ENCODE data around the gene SHLD3. TPM values are rescaled to one million over a fixed set of nuclear protein-coding genes. Genes with fewer than 3 reads are reported as not detected.

The SHLD3 gene
- total RNA-seq, 1 donor from 2014 or later, result 3.8 TPM

DNA sequence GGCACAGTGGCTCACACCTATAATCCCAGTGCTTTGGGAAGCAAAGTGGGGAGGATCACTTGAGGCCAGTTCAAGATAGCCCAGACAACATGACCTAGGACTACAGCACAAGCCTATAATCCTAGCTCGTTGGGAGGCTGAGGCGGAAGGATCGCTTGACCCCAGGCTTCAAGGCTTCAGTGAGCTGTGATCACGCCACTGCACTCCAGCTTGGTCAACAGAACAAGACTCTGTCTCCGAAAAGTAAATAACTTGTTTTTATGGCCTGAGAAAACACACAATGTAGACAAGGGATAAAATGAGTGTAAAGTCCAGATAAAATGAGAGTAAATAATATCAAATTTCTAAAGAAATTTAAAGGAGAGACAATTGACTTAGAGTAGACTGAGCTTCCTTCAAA, 26.3 kb downstream of the SHLD3 start:
- no peak overlapping the region for H3K27ac Mint-ChIP-seq (ENCODE audit: unreplicated experiment)
- TF ChIP-seq, protein P1, sequence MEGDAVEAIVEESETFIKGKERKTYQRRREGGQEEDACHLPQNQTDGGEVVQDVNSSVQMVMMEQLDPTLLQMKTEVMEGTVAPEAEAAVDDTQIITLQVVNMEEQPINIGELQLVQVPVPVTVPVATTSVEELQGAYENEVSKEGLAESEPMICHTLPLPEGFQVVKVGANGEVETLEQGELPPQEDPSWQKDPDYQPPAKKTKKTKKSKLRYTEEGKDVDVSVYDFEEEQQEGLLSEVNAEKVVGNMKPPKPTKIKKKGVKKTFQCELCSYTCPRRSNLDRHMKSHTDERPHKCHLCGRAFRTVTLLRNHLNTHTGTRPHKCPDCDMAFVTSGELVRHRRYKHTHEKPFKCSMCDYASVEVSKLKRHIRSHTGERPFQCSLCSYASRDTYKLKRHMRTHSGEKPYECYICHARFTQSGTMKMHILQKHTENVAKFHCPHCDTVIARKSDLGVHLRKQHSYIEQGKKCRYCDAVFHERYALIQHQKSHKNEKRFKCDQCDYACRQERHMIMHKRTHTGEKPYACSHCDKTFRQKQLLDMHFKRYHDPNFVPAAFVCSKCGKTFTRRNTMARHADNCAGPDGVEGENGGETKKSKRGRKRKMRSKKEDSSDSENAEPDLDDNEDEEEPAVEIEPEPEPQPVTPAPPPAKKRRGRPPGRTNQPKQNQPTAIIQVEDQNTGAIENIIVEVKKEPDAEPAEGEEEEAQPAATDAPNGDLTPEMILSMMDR (IDR thresholded peaks at IDR 0.05), result no peak
- no peaks in the 10 kb centered on the region for H3K4me1 Mint-ChIP-seq (ENCODE audit: unreplicated experiment)
- no peak for DNase-seq (ENCODE audit: extremely low spot score, unreplicated experiment)
- H3K9me3 Mint-ChIP-seq (ENCODE audit: unreplicated experiment), result no peaks in the 10 kb centered on the region
- H3K36me3 Mint-ChIP-seq (ENCODE audit: unreplicated experiment), result peaks cover 25% of the 10 kb centered on the region
- no peak overlapping the region for H3K4me3 Mint-ChIP-seq (ENCODE audit: unreplicated experiment)
- H3K27me3 Mint-ChIP-seq (ENCODE audit: unreplicated experiment), result no peaks in the 10 kb centered on the region

DNA sequence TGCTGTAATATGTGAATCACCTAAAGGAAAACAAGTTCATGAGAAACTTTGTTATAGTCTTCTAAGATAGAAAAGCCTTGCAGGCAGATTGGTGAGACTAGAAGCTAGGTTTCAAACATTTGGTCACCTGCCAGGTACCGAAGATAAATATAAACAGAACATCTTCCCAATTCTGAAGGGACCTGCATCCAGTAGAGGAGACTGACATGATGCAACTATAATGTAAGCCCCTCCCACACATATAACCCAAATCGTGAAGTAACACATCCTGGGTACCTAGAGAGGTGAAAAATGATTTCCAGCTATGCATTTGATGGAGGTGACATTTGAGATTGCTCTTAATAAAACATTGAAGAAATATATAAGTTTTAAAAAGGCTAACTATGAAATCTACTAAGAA, 29.9 kb downstream of the SHLD3 start:
- H3K9me3 Mint-ChIP-seq (ENCODE audit: unreplicated experiment), result no peaks in the 10 kb centered on the region
- peaks cover 28% of the 10 kb centered on the region for H3K36me3 Mint-ChIP-seq (ENCODE audit: unreplicated experiment)
- H3K27me3 Mint-ChIP-seq (ENCODE audit: unreplicated experiment), result no peaks in the 10 kb centered on the region
- no peak overlapping the region for H3K27ac Mint-ChIP-seq (ENCODE audit: unreplicated experiment)
- no peak for DNase-seq (ENCODE audit: extremely low spot score, unreplicated experiment)
- no peak overlapping the region for H3K4me3 Mint-ChIP-seq (ENCODE audit: unreplicated experiment)
- TF ChIP-seq, protein P1 (IDR thresholded peaks at IDR 0.05), result no peak
- H3K4me1 Mint-ChIP-seq (ENCODE audit: unreplicated experiment), result no peaks in the 10 kb centered on the region

DNA sequence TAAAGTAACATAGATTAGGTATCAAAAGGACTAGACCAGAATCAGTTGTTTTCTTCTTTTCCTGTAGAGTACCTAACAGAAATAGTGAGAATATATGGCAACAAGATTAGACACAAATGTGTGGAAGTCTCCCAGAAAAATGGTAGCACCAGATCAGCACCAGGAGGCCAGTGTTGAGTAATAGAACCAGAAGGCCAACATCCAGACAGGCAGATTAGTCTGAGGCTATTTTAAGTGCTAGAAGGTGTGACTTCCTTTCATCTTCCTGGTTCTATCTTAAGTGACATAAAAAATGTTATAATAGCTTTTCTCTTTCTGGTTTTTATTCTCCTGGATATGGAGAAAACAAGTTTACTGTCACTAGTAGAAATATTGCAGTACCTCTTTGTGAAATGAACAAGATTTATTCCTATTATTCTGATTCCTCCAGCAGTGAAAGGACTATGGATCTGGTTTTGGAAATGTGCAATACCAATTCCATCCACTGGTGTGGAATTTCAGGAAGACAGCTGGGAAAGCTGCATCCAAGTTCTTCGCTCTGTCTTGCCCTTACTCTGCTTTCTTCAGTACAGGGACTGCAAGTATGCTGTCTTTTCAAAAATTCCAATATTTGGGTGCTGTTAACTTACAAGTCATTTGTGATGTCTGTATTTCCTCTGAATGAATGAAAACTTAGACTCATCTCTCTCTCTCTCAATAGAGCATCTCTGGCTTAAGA, 39.1 kb downstream of the SHLD3 start:
- H3K4me1 Mint-ChIP-seq (ENCODE audit: unreplicated experiment), result no peaks in the 10 kb centered on the region
- no peak overlapping the region for H3K27ac Mint-ChIP-seq (ENCODE audit: unreplicated experiment)
- H3K27me3 Mint-ChIP-seq (ENCODE audit: unreplicated experiment), result no peaks in the 10 kb centered on the region
- TF ChIP-seq, protein P1 (IDR thresholded peaks at IDR 0.05), result peak; percentile 44
- H3K9me3 Mint-ChIP-seq (ENCODE audit: unreplicated experiment), result no peaks in the 10 kb centered on the region
- peaks cover 32% of the 10 kb centered on the region for H3K36me3 Mint-ChIP-seq (ENCODE audit: unreplicated experiment)
- no peak for DNase-seq (ENCODE audit: extremely low spot score, unreplicated experiment)
- no peak overlapping the region for H3K4me3 Mint-ChIP-seq (ENCODE audit: unreplicated experiment)

DNA sequence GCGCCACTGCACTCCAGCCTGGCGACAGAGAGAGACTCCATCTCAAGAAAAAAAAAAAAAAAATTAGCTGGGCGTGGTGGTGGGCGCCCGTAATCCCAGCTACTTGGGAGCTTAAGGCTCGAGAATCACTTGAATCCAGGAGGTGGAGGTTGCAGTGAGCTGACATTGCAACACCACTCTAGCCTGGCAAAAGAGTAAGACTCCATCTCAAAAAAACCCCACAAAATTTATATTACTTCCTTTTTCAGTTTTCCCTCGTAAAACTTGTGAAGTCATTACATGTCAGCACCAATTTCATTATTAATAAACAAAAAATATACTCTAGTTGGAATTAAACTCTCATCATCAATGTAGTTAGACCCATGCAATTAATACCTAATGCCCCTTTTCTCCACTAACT, 43.9 kb downstream of the SHLD3 start:
- no peaks in the 10 kb centered on the region for H3K9me3 Mint-ChIP-seq (ENCODE audit: unreplicated experiment)
- peaks cover 13% of the 10 kb centered on the region for H3K36me3 Mint-ChIP-seq (ENCODE audit: unreplicated experiment)
- no peaks in the 10 kb centered on the region for H3K4me1 Mint-ChIP-seq (ENCODE audit: unreplicated experiment)
- H3K27ac Mint-ChIP-seq (ENCODE audit: unreplicated experiment), result no peak overlapping the region
- no peak overlapping the region for H3K4me3 Mint-ChIP-seq (ENCODE audit: unreplicated experiment)
- no peaks in the 10 kb centered on the region for H3K27me3 Mint-ChIP-seq (ENCODE audit: unreplicated experiment)
- TF ChIP-seq, protein P1 (IDR thresholded peaks at IDR 0.05), result no peak
- no peak for DNase-seq (ENCODE audit: extremely low spot score, unreplicated experiment)

DNA sequence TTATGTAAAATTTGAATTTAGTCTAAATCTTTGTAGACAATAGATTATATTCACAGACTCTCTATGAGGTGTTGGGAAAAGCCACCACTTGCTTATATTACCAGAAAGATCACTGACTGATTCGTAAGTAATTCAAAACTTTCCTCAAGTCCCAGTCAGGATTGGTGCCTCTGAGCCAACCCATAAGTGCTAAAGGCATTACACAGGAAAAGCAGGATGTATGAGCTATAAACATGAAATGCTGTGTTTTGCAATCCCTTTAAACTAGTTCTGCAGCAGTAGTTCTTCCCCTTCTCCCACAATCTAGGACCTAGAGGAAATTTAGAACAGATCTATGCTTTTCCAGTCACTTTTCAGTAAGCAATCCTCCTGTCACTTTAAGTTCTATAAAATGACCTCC, 48.0 kb downstream of the SHLD3 start:
- Mint-ChIP-seq H3K4me3 (ENCODE audit: unreplicated experiment) (no peak overlapping the region), H3K27ac (ENCODE audit: unreplicated experiment) (no peak overlapping the region), H3K27me3 (ENCODE audit: unreplicated experiment) (no peaks in the 10 kb centered on the region), H3K9me3 (ENCODE audit: unreplicated experiment) (no peaks in the 10 kb centered on the region), H3K4me1 (ENCODE audit: unreplicated experiment) (no peaks in the 10 kb centered on the region), H3K36me3 (ENCODE audit: unreplicated experiment) (peaks cover 33% of the 10 kb centered on the region)
- TF ChIP-seq, protein P1 (IDR thresholded peaks at IDR 0.05), result no peak
- DNase-seq (ENCODE audit: extremely low spot score, unreplicated experiment), result no peak

Measured in osteocyte (in vitro differentiated cells).